Activated CD8-positive, alpha-beta memory T cell treated with anti-CD3 and anti-CD28 coated beads for 1 hour (primary cell): Measurements from ENCODE around the gene FTMT.
"Not testable (repeated sequence)": the region's sequence is repeated elsewhere in the genome, so short reads cannot be mapped to it uniquely, and the experiment has no call there.

Experiments
- DNase-seq, 2 donors: peaks; one replicate each; pipeline ENCODE4 v3.0.0-alpha.2; 2020; ENCODE audit warnings: low read depth in 1 of 2; ENCODE audit errors: extremely low read depth in 1 of 2

FTMT gene

DNA sequence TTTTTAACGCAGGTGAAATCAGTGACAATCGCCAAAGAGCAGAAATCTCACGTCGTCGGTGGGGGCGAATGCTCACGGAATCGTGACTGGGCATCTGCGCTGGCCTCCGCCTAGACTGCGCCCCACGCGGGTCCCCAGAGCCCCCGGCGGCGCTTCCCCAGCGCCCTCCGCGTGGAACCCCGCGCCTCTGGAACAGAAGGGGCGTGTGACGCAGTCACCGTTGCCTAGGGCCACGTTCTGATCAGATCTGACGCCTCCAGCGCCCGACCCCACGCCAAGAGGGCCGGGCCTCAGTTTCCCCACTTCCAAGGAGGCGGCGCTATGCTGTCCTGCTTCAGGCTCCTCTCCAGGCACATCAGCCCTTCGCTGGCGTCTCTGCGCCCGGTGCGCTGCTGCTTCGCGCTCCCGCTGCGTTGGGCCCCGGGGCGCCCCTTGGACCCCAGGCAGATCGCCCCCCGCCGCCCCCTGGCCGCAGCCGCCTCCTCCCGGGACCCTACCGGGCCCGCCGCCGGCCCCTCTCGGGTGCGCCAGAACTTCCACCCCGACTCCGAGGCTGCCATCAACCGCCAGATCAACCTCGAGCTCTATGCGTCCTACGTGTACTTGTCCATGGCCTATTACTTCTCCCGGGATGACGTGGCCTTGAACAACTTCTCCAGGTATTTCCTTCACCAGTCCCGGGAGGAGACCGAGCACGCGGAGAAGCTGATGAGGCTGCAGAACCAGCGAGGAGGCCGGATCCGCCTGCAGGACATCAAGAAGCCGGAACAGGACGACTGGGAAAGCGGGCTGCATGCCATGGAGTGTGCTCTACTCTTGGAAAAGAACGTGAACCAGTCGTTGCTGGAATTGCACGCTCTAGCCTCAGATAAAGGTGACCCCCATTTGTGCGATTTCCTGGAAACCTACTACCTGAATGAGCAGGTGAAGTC, at the start of gene FTMT:
Gene FTMT (plus strand): TSS at position 240 of the 932 bp plus-strand sequence. CDS start 82 bp downstream, at position 322.
- DNase-seq, result no peak

- not testable (repeated sequence) for DNase-seq
Measured at GRCh38 chr5:121805251-121805650, 46.4 kb upstream of the FTMT start.

DNA sequence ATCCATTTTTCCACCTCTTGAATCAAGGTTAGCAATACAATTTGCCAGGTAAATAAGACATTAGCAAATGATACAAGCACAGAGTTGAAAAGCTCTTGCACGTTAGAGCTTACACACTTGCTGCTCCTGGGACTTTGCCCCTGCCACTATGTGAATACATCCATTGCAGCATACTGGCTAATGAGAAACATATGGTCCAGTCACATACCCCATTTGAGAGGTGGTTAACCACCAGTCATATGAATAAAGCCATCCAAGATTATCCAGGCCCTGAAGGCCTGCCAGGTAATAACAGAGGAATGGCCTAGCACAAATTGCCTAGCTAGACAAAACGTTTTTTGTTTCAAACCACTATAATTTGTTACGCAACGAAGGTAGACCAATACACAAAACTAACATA, 45.8 kb upstream of the FTMT start:
- no peak for DNase-seq

- DNase-seq, result no peak
Measured at GRCh38 chr5:121816164-121816563, 35.5 kb upstream of the FTMT start.

GRCh38 chr5:121819682-121820261, 31.9 kb upstream of the FTMT start:
- DNase-seq, result no peak

GRCh38 chr5:121833617-121834016, 18.1 kb upstream of the FTMT start:
- DNase-seq, result no peak

- DNase-seq, result no peak
Measured at GRCh38 chr5:121834021-121834420, 17.7 kb upstream of the FTMT start.

DNA sequence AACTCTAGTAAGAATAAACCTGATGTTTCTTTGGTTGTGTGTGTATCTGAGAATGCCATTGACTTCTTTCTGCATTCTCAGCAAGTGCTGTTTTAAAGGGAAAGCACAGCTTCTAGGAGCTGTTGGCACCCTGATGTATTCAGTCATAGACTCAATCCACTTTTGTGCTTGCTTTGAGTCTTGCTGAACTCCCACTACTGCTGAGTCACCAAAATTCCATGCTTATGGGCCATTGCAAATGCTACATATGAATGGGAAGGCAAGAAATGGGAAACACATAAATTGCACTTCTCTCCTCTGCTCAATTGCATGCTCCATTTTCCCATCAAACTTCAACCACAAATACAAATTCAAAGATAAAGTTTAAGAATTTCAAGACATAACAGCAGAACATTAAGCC, 9.8 kb upstream of the FTMT start:
- no peak for DNase-seq

GRCh38 chr5:121850272-121850671, 1.4 kb upstream of the FTMT start:
- DNase-seq, result no peak

- DNase-seq, result no peak
Measured at GRCh38 chr5:121853850-121854249, 2.2 kb downstream of the FTMT start.

GRCh38 chr5:121862801-121863200, 11.1 kb downstream of the FTMT start:
- no peak for DNase-seq

DNA sequence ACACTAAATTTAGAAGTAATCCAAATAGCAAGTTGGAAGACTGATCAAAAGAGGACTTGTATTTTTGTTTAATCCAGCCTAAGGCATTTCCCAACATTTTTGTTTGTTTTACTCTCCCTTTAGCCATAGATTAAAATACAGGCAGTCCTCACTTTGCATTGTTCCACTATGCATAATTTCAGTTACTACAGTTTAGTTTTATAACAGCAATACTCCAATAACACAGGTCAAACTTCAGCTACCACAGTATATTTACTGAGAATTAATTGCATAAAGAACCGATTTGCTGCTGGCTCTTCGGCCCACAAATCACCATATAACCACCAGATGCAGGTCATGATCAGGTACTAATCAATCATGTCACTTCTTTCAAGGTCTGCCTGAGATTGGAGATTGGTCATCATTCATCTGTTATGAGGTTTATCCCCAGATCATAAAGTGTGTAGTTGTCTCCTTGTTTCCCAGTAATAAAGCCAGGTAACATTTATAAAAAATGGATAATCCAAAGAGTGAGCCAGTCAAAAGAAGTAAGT, 12.1 kb downstream of the FTMT start:
- no peak for DNase-seq

GRCh38 chr5:121867403-121867802, 15.7 kb downstream of the FTMT start:
- no peak for DNase-seq

- no peak for DNase-seq
Measured at GRCh38 chr5:121870489-121870888, 18.8 kb downstream of the FTMT start.

DNA sequence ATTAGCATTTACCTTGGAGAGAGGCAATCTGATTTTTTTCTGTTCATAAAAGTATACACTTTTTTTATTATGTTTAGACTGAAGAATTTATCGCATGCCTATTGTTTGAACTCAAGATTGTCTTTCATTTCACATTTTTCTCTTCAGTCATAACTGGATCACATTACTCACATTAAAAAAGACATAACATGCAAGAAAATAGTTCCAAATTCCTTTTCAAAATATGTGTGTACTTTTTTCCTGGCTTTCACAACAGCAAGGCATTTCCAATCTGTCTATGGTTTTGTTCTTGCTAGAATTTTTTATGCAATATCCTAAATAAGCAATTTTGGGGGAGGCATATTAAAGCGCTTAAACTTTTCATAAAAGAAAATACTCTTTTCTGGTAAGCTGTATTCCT, 21.2 kb downstream of the FTMT start:
- no peak for DNase-seq

GRCh38 chr5:121873409-121873808, 21.7 kb downstream of the FTMT start:
- no peak for DNase-seq

- no peak for DNase-seq
Measured at GRCh38 chr5:121885630-121886029, 33.9 kb downstream of the FTMT start.

DNA sequence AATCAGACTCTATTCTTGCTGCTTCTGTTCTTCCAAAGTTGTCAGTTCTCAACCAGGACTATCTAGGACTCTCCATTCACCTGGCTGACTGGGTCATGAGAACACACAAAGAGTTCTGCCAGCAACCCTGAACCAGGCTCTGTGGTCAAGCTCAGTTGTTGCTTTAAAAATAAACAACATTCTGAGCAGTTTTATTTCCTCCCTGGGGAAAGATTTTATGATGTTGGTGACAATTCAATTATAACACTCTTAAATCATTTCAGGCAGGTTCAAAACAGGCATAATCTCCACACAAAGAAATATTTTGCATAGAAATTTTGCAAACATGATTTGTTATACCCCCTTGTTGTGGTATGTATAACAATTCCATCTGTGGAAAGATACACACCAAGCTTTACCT, 36.0 kb downstream of the FTMT start:
- no peak for DNase-seq

DNA sequence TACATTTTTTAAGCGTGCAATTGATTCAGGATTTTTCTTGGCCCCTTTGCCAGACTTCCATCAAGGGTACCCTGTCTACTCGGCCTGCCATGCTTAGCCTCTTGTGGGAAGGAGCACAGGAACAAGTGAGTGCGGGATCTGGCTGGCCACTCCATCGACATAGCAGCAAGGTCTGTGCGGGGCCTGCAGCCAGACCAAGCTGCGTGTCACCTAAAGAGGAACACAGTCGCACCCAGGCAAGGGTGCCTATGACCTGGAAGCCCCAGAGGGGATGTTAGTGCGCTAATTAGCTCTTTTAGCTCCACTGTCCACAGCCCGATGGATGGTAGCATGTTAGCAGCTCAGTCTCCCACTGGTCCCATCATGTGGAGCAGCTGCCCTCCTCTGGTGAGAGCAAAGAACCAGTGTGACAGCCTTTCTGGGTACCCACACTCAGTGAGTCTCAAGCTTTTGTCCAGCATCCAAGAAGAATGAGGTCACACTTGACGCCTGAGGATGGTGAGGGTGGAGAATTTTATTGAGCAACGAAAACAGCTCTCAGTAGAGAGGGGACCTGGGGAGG, 38.7 kb downstream of the FTMT start:
- DNase-seq, result no peak

DNA sequence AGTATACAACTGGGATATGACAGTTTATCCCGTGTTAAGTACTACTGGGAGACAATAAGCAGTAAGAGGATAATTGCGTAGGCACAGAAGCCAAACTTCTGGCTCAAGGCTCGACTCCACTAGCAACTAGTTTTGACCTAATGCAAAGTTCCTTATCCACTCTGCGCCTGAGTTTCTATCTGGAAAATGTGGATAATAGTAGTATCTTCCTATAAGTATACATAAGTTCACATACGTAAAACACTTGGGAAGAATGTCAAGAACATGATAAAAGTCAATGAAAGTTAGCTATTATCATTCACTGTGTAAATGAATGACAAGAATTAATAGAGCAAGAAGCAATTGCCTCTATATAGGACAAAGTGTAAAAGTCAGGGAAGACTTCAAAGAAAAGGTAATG, 45.7 kb downstream of the FTMT start:
- no peak for DNase-seq

DNA sequence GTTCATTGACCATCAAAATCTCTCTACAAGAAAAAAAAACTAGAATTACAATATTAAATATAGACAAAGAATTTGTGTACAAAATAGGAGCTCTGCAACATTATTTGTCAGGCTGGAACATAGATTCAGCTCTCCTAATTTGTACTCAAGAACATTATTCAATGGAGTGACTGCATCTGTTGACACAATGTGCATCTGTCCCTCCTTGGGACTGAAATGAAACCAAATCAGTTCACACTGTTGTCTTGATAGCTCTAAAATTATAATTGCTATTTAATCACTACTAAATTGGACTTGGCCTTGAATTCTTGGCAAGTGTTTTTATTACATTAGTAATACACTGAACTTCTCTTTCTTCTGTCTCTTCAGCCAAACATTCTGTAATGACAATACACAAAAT, 47.7 kb downstream of the FTMT start:
- DNase-seq, result no peak
